Measurements from ENCODE around the gene ROMO1. TPM values are rescaled to one million over a fixed set of nuclear protein-coding genes. Genes with fewer than 3 reads are reported as not detected.
A peak's percentile ranks its signal among the peaks of the same experiment; 100 is the strongest.

Gene ROMO1
- total RNA-seq, 1 experiment from 2014 or later: 207 TPM

DNA sequence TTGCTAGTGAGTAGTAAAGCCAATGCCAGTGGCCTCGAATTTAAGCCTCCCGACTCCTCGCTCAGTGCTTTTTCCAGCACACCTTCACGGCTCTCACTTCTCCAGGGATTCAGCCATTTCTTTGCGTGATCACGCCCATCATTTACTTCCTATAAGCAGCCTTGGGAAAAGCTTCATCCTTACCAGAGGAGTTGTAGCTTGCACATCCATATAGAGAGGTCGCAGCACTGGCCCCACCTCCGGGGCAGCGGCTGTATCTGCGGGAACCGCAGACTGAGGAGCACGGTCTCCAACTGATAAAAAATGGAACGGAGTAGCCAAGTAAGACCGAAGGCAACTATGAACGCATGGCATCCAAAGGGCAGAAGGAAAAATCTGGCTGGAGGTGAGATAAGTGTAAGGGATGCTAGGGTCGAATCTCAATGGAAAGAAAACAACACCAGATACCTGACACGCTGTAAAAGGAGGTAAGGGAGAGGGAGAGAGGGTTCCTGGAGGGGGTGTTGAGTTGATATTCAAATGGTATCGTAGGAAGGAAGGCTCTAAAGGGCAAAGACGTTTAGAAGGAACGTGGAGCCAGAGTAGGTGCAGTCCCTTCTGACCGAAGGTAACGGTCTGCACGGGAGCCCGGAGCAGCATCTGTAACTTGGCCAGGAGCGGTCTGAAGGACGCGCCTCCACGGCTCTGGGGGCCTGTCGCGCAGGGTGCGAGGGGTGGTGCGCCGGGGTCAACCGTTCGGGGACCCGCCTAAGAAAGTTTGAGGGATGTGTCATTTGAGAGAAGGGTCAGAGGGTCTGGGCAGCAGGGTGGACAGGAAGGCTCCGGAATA lies 693 bp upstream of the ROMO1 start:
- Histone ChIP-seq H4K5ac (ENCODE audit: insufficient read length, low read depth, low read length) (no peak overlapping the region), H2AK5ac (ENCODE audit: insufficient read length, low read length) (no peak overlapping the region), H3K27me3 (ENCODE audit: insufficient read depth, low read length) (no peaks in the 10 kb centered on the region), H3K79me1 (ENCODE audit: insufficient read depth, low read depth, low read length, poor library complexity, severe bottlenecking) (no peaks in the 10 kb centered on the region), H3K23me2 (ENCODE audit: insufficient read length, low read depth, low read length, poor library complexity, severe bottlenecking) (peaks cover 8% of the 10 kb centered on the region), H3K9ac (ENCODE audit: extremely low read depth, insufficient read length, low read length) (peak overlapping the region; percentile 8), H3K79me2 (ENCODE audit: insufficient read depth, low read length) (no peaks in the 10 kb centered on the region), H3K27ac (ENCODE audit: insufficient read length, low read depth, low read length) (no peak overlapping the region), H3K14ac (ENCODE audit: insufficient read depth, low read length) (no peak overlapping the region; the same call in 1 of the 2 replicates), H3K18ac (ENCODE audit: insufficient read length, low read depth, low read length) (no peak overlapping the region), H2BK120ac (ENCODE audit: low read depth, low read length, poor library complexity, severe bottlenecking) (no peak overlapping the region), H3K9me3 (ENCODE audit: control insufficient read depth, low read depth, low read length) (no peaks in the 10 kb centered on the region), H2BK12ac (ENCODE audit: insufficient read length, low read depth, low read length) (no peak overlapping the region), H2BK20ac (ENCODE audit: low read depth, low read length, poor library complexity, severe bottlenecking) (no peak overlapping the region), H4K91ac (ENCODE audit: insufficient read length, low read depth, low read length) (no peak overlapping the region), H3T11ph (ENCODE audit: low read length) (no peak overlapping the region), H2BK15ac (ENCODE audit: low read depth, low read length) (no peak overlapping the region), H3K4ac (ENCODE audit: low read depth, low read length) (no peak overlapping the region), H3K23ac (ENCODE audit: insufficient read length, low read depth, low read length) (no peak overlapping the region), H4K8ac (replicated peaks; ENCODE audit: insufficient read length, low read depth, low read length) (no peak overlapping the region), H3K4me2 (ENCODE audit: insufficient read depth, insufficient read length, low read length) (peak overlapping the region; percentile 94), H2BK5ac (ENCODE audit: insufficient read length, low read length) (no peak overlapping the region), H2AFZ (ENCODE audit: low read length) (no peak overlapping the region), H3K56ac (ENCODE audit: insufficient read length, low read depth, low read length) (no peak overlapping the region), H4K20me1 (ENCODE audit: control insufficient read depth, insufficient read depth, insufficient read length) (no peaks in the 10 kb centered on the region), H3K4me1 (ENCODE audit: insufficient read depth, low read length) (no peaks in the 10 kb centered on the region)
- TF ChIP-seq, protein P1, sequence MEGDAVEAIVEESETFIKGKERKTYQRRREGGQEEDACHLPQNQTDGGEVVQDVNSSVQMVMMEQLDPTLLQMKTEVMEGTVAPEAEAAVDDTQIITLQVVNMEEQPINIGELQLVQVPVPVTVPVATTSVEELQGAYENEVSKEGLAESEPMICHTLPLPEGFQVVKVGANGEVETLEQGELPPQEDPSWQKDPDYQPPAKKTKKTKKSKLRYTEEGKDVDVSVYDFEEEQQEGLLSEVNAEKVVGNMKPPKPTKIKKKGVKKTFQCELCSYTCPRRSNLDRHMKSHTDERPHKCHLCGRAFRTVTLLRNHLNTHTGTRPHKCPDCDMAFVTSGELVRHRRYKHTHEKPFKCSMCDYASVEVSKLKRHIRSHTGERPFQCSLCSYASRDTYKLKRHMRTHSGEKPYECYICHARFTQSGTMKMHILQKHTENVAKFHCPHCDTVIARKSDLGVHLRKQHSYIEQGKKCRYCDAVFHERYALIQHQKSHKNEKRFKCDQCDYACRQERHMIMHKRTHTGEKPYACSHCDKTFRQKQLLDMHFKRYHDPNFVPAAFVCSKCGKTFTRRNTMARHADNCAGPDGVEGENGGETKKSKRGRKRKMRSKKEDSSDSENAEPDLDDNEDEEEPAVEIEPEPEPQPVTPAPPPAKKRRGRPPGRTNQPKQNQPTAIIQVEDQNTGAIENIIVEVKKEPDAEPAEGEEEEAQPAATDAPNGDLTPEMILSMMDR (conservative IDR thresholded peaks at IDR 0.05): no peak
- peaks cover 2% of the 10 kb centered on the region; the same call in 1 of the 2 replicates for H3K27me3 Mint-ChIP-seq (ENCODE audit: low read depth)
- H3K9me3 Mint-ChIP-seq: no peaks in the 10 kb centered on the region
- H3K4me1 Mint-ChIP-seq: peaks cover 17 to 18% of the 10 kb centered on the region in 2 experiments
- no peak for DNase-seq
- no CpG with 5 or more reads among the region's 37 CpGs for WGBS (ENCODE audit: extremely low coverage, insufficient read length, low lambda C conversion rate)
- peaks cover 6 to 38% (median 21%) of the 10 kb centered on the region in 3 experiments; a peak in 5 of 7 replicates for H3K36me3 Mint-ChIP-seq (ENCODE audit: insufficient read depth in 1 of 3, low read depth in 3 of 3)
- peak overlapping the region; percentile 11 to 76 (median 42); a peak in 6 of 7 replicates for H3K27ac Mint-ChIP-seq
- H3K4me3 Mint-ChIP-seq: peak overlapping the region; percentile 93 to 97

Measured in H9 (cell line).